Right atrium auricular region (tissue), 2 donors: ENCODE data around the gene TEX264. TPM values are rescaled to one million over a fixed set of nuclear protein-coding genes. Genes with fewer than 3 reads are reported as not detected.
A peak's percentile ranks its signal among the peaks of the same experiment; 100 is the strongest.

Experiments used
- DNase-seq: peaks from one replicate; pipeline ENCODE4 v3.0.0-alpha.2; 2019; ENCODE audit warnings: low spot score
- H3K27ac ChIP-seq, 2 donors: fragments of 200-600 bp; sonication (generic); 1 replicate in 1 of 2; 2 replicates in 1 of 2; pipeline ENCODE4 v1.5.1; 2016 to 2019
- H3K27me3 ChIP-seq, 2 donors: fragments of 200-600 bp; sonication (generic); one replicate each; pipeline versions ENCODE4 v1.5.1 to v1.6.0; 2017 to 2019
- H3K36me3 ChIP-seq: fragments of 200-600 bp; sonication (generic); one replicate; pipeline ENCODE4 v1.5.1; 2016
- H3K4me1 ChIP-seq, 2 donors: fragments of 200-600 bp; sonication (generic); one replicate each; pipeline versions ENCODE4 v1.5.1 to v1.6.0; 2017 to 2019
- H3K4me3 ChIP-seq, 2 donors: fragments of 200-600 bp; sonication (generic); 1 replicate in 1 of 2; 2 replicates in 1 of 2; pipeline ENCODE4 v1.5.1; 2017 to 2019; ENCODE audit warnings: mild to moderate bottlenecking in 1 of 2, moderate library complexity in 1 of 2
- H3K9me3 ChIP-seq, 2 donors: fragments of 200-600 bp; sonication (generic); one replicate each; pipeline ENCODE4 v1.5.1; 2019
- CTCF ChIP-seq, 2 donors: fragments of 200-600 bp; sonication (generic); IDR thresholded peaks; one replicate each; pipeline ENCODE4 v1.5.1; 2019; ENCODE audit warnings: antibody characterized with exemption in 2 of 2
- total RNA-seq, 2 donors: library from RNA; depleted of rRNA; stranded (reverse); fragments of >200 nt; gene quantifications; one replicate each; pipeline ENCODE4 v1.1.0, GENCODE V29; 2016

Gene TEX264
- total RNA-seq, 2 donors from 2014 or later = 55.9 to 62.3 TPM

- no peak for TF ChIP-seq CTCF (IDR thresholded peaks at IDR 0.05)
- no peaks in the 10 kb centered on the region for H3K9me3 ChIP-seq
Measured at GRCh38 chr3:51662456-51662855, 8.6 kb upstream of the TEX264 start.

DNA sequence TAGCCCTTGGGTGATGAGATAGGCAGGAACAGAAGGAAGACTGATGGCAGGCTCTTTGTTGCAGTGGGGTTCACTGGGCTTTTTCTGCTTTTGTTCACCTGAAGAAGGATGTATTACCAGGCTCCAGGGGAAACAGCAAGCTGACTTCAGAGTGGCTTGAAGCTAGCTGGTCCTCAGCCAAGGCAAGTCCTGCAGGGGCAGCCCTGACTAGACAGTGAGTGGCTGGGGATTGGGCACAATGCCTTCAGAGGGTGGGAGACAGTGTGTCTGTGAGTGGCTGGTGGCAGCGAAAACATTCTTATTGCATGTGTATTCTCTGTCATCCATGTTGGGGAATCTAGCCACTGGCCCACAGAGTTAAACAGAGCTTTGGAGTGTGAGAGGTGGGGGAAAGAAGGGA, 2.3 kb upstream of the TEX264 start:
- DNase-seq = no peak
- H3K27ac ChIP-seq = no peak overlapping the region
- no peak for TF ChIP-seq CTCF (IDR thresholded peaks at IDR 0.05)
- no peak overlapping the region for H3K4me3 ChIP-seq
- no peaks in the 10 kb centered on the region for H3K9me3 ChIP-seq
- peaks cover 0 to 34% of the 10 kb centered on the region in 2 donors for H3K4me1 ChIP-seq
- H3K36me3 ChIP-seq = no peaks in the 10 kb centered on the region
- no peaks in the 10 kb centered on the region for H3K27me3 ChIP-seq

More at GRCh38 chr3:51662456-51662855, 8.6 kb upstream of the TEX264 start:
- DNase-seq = no peak
- no peak overlapping the region for H3K27ac ChIP-seq
- H3K27me3 ChIP-seq = no peaks in the 10 kb centered on the region
- H3K4me1 ChIP-seq = no peaks in the 10 kb centered on the region
- H3K36me3 ChIP-seq = peaks cover 33% of the 10 kb centered on the region
- no peak overlapping the region for H3K4me3 ChIP-seq

DNA sequence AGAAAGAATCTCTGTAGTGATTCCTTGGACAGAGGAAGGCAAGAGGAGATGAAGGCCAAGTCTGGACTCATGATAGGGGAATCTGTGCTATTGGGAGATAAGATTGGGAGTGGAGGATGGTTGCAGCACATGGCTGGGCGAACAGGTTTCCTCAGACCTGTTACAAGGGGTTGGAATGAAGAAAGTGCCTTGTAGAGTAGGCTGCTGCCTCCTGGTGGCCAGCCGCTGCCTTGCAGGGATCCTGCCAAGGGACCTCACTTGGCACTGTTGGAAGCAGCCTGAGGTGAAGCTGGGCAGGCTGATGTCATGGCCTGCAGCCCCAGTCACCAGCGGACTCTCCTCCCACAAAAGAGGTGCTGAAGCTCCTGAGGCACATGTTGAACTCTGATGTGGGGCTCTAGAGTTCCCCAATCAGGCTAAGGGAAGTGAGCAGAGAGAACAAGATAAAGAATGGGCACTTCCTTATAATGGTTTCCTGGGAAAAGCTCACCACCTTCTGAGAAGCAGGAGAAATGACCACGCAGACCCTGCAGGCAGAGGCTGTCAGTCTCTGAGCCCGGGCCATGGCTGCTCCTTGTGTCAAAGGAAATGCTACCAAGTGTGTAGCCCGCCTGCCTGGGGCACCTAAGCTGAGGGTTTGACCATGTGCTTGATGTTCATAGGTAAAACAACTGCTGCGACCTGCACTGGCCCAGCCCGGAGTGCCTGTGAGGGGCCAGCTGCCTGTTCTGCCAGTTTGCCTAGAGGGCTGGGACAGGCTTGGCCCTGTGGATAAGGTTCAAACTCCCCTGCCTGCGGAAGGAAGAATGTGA, 1.6 kb upstream of the TEX264 start:
- Histone ChIP-seq H3K4me3 (no peak overlapping the region), H3K27me3 (no peaks in the 10 kb centered on the region), H3K4me1 (peaks cover 0 to 38% of the 10 kb centered on the region in 2 donors), H3K27ac (no peak overlapping the region), H3K9me3 (no peaks in the 10 kb centered on the region), H3K36me3 (peaks cover 3% of the 10 kb centered on the region)
- peak; percentile 80 to 98 for TF ChIP-seq CTCF (IDR thresholded peaks at IDR 0.05)
- DNase-seq = peak; percentile 91

- no peak for DNase-seq
- Histone ChIP-seq H3K4me1 (peaks cover 0 to 43% of the 10 kb centered on the region in 2 donors), H3K27me3 (no peaks in the 10 kb centered on the region), H3K27ac (peak overlapping the region; percentile 88 to 93), H3K9me3 (no peaks in the 10 kb centered on the region), H3K36me3 (peaks cover 9% of the 10 kb centered on the region), H3K4me3 (peak overlapping the region; percentile 66 to 78)
- no peak for TF ChIP-seq CTCF (IDR thresholded peaks at IDR 0.05)
Measured at GRCh38 chr3:51670053-51670822, 814 bp upstream of the TEX264 start.

DNA sequence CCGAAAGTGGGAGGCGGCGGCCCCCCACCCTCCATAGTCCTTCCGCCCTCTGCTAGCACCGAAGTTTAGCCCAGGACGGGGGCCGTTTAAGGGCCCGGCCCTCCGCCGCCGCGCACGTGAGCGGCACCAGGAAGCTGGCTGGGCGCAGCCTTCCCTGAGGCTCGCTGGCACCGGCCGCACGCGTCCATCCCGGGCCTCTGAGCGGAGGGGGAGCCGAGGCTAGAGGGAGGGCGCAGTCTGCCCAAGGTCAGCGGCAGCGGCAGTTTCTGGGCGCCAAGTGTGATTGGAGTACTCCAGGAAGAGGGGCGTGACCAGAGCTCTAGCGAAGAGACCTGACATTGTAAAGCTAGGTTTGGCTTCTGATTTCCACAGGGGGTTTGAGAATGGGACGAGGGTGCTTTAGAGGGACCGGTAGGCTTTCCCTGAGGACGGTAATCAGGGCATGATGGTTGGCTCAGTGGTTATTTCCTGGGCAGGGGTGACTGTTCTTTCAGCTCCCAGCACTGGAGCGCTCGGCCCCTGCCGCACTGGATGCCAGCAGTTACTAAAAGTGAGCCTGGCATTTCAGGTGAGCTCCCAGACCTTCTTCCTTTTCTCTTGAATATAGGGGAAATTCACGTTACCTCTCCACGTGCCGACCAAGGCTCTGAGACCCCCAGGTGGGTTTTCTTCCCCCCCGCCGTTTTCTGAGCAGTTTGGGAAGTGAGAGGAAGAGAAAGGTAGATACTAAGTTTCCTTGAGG, 853 bp downstream of the TEX264 start:
- H3K9me3 ChIP-seq = no peaks in the 10 kb centered on the region
- DNase-seq = no peak
- peaks cover 21% of the 10 kb centered on the region for H3K36me3 ChIP-seq
- no peak for TF ChIP-seq CTCF (IDR thresholded peaks at IDR 0.05)
- H3K4me3 ChIP-seq = peak overlapping the region; percentile 66 to 78
- peaks cover 0 to 53% of the 10 kb centered on the region in 2 donors for H3K4me1 ChIP-seq
- H3K27me3 ChIP-seq = no peaks in the 10 kb centered on the region
- H3K27ac ChIP-seq = peak overlapping the region; percentile 88 to 93
